HL-60/S4 treated with phorbol 12-myristate 13-acetate at 8.2 ng/mL for 4 days and 3 days (cell line): ENCODE data around the gene RGR.
"Not testable (repeated sequence)": the region's sequence is repeated elsewhere in the genome, so short reads cannot be mapped to it uniquely, and the experiment has no call there.

ENCODE experiments used
- in situ Hi-C: fragments of 300-500 bp; cut with MboI; formaldehyde crosslinking; loops from 2 replicates; pipeline ENCODE4 v1.15.0; 2022; ENCODE audit warnings: low sequenced_read_pairs

The RGR gene

GRCh38 chr10:84256510-84257342 lies 11.9 kb downstream of the RGR start:
- in situ Hi-C loops: no loop called here

- in situ Hi-C loops: no loop called here
Observed at GRCh38 chr10:84257343-84258020, 12.6 kb downstream of the RGR start.

- in situ Hi-C loops: no loop called here
Observed at GRCh38 chr10:84258034-84258695, 13.3 kb downstream of the RGR start.

- in situ Hi-C loops: loop anchor here (10.0 kb wide), 1 partner anchor 273 kb away; no protein-coding TSS in a partner anchor
Observed at GRCh38 chr10:84261236-84261915, 16.5 kb downstream of the RGR start.

- in situ Hi-C loops: loop anchor here (10.0 kb wide), 1 partner anchor 272 kb away; no protein-coding TSS in a partner anchor
Observed at GRCh38 chr10:84262190-84262956, 17.5 kb downstream of the RGR start.

GRCh38 chr10:84263716-84264115 lies 18.9 kb downstream of the RGR start:
- in situ Hi-C loops: loop anchor here (10.0 kb wide), 1 partner anchor 271 kb away; no protein-coding TSS in a partner anchor

- in situ Hi-C loops: loop anchor here (10.0 kb wide), 1 partner anchor 270 kb away; no protein-coding TSS in a partner anchor
Observed at GRCh38 chr10:84264611-84265141, 19.8 kb downstream of the RGR start.

- in situ Hi-C loops: loop anchor here (10.0 kb wide), 1 partner anchor 269 kb away; no protein-coding TSS in a partner anchor
Observed at GRCh38 chr10:84265418-84265817, 20.6 kb downstream of the RGR start.

- in situ Hi-C loops: loop anchor here (10.0 kb wide), 1 partner anchor 267 kb away; no protein-coding TSS in a partner anchor
Observed at GRCh38 chr10:84267503-84268126, 22.8 kb downstream of the RGR start.

- in situ Hi-C loops: loop anchor here (10.0 kb wide), 1 partner anchor 266 kb away; no protein-coding TSS in a partner anchor
Observed at GRCh38 chr10:84269162-84269561, 24.3 kb downstream of the RGR start.

- in situ Hi-C loops: loop anchor here (10.0 kb wide), 1 partner anchor 265 kb away; no protein-coding TSS in a partner anchor
Observed at GRCh38 chr10:84269773-84270172, 24.9 kb downstream of the RGR start.

GRCh38 chr10:84270708-84271107 lies 25.9 kb downstream of the RGR start:
- in situ Hi-C loops: no loop called here

GRCh38 chr10:84279876-84280475 lies 35.1 kb downstream of the RGR start:
- in situ Hi-C loops: not testable (repeated sequence)

GRCh38 chr10:84286695-84287094 lies 41.8 kb downstream of the RGR start:
- in situ Hi-C loops: no loop called here

- in situ Hi-C loops: no loop called here
Observed at GRCh38 chr10:84288151-84288550, 43.3 kb downstream of the RGR start.

- in situ Hi-C loops: no loop called here
Observed at GRCh38 chr10:84289521-84290200, 44.8 kb downstream of the RGR start.

GRCh38 chr10:84290235-84290634 lies 45.4 kb downstream of the RGR start:
- in situ Hi-C loops: no loop called here

- in situ Hi-C loops: no loop called here
Observed at GRCh38 chr10:84291384-84291783, 46.5 kb downstream of the RGR start.
